DND-41 (cell line): ENCODE results near the gene FUT7.
A peak's percentile ranks its signal among the peaks of the same experiment; 100 is the strongest.

ENCODE experiments used
- ATAC-seq: fragments of 200-7000 bp; cut with Tn5 transposase; 3 replicates; pipeline ENCODE4 v1.9.1; 2021; ENCODE audit warnings: low read depth; ENCODE audit not compliant: insufficient read depth
- DNase-seq: peaks from one replicate; pipeline ENCODE4 v3.0.0-alpha.2; 2020
- H2AFZ ChIP-seq: 2 replicates; pipeline ENCODE4 v1.6.0; 2012; ENCODE audit warnings: low read depth, low read length
- H3K27ac ChIP-seq: 2 replicates; pipeline ENCODE4 v1.5.1; 2012; ENCODE audit warnings: low read length, inconsistent platforms
- H3K27me3 ChIP-seq: fragments of 200-600 bp; sonication (generic); 2 replicates; pipeline ENCODE4 v1.6.0; 2012; ENCODE audit warnings: low read length, mild to moderate bottlenecking, inconsistent platforms; ENCODE audit not compliant: insufficient read depth, poor library complexity
- H3K36me3 ChIP-seq: 2 replicates; pipeline ENCODE4 v1.5.1; 2012; ENCODE audit warnings: low read length, inconsistent platforms; ENCODE audit not compliant: insufficient read depth
- H3K4me1 ChIP-seq: 2 replicates; pipeline ENCODE4 v1.5.1; 2012; ENCODE audit warnings: mild to moderate bottlenecking, low read length; ENCODE audit not compliant: insufficient read depth
- H3K4me2 ChIP-seq: 2 replicates; pipeline ENCODE4 v1.6.0; 2012; ENCODE audit warnings: mild to moderate bottlenecking, moderate library complexity, low read length, inconsistent platforms; ENCODE audit not compliant: insufficient read depth
- H3K4me3 ChIP-seq, 2 experiments: fragments of 200-600 bp in 1 of 2; shearing (Covaris generic) in 1 of 2; 2 replicates each; pipeline ENCODE4 v1.5.1; 2012 to 2016; ENCODE audit warnings: inconsistent platforms in 2 of 2, low read length in 2 of 2, mild to moderate bottlenecking in 2 of 2, low read depth in 1 of 2, moderate library complexity in 1 of 2
- H3K79me2 ChIP-seq: 2 replicates; pipeline ENCODE4 v1.6.0; 2012; ENCODE audit warnings: low read length, inconsistent platforms; ENCODE audit not compliant: insufficient read depth
- H3K9ac ChIP-seq: 2 replicates; pipeline ENCODE4 v1.6.0; 2012; ENCODE audit warnings: low read depth, mild to moderate bottlenecking, inconsistent platforms, low read length, moderate library complexity
- H3K9me3 ChIP-seq: 2 replicates; pipeline ENCODE4 v1.5.1; 2012; ENCODE audit warnings: low read length, moderate library complexity, mild to moderate bottlenecking, inconsistent platforms; ENCODE audit not compliant: insufficient read depth, severe bottlenecking
- H4K20me1 ChIP-seq: 2 replicates; pipeline ENCODE4 v1.6.0; 2012; ENCODE audit warnings: low read length; ENCODE audit not compliant: insufficient read depth
- EZH2 ChIP-seq: IDR thresholded peaks from 3 replicates; pipeline ENCODE4 v1.6.1; 2012; ENCODE audit warnings: borderline replicate concordance, low read depth, mild to moderate bottlenecking, moderate library complexity, low read length, inconsistent platforms; ENCODE audit not compliant: severe bottlenecking
- TF ChIP-seq, protein P1 (sequence below): IDR thresholded peaks from 2 replicates; pipeline ENCODE4 v1.5.1; 2012; ENCODE audit warnings: borderline replicate concordance, low read length, moderate library complexity, mild to moderate bottlenecking; ENCODE audit not compliant: poor library complexity, severe bottlenecking; ENCODE audit errors: extremely low read depth

The FUT7 gene

DNA sequence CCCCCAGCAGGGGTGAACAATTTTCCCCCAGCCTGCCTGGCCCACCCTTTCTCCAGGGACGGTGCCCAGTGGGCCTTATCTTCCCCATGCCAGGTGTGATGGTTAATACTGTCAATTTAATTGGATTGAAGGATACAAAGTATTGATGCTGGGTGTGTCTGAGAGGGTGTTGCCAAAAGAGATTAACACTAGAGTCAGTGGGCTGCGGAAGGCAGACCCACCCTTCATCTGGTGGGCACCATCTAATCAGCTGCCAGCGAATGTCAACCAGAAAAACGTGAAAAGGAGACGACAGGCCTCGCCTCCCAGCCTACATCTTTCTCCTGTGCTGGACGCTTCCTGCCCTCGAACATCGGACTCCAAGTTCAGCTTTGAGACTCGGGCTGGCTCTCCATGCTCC, 5.6 kb upstream of the FUT7 start:
- Histone ChIP-seq H3K4me2 (no peak overlapping the region), H3K27me3 (peaks cover 9% of the 10 kb centered on the region), H2AFZ (no peak overlapping the region), H3K36me3 (no peaks in the 10 kb centered on the region), H3K27ac (no peak overlapping the region), H3K4me3 (no peak overlapping the region), H3K9me3 (no peaks in the 10 kb centered on the region), H3K79me2 (no peaks in the 10 kb centered on the region), H3K4me1 (peaks cover 11% of the 10 kb centered on the region), H3K9ac (no peak overlapping the region), H4K20me1 (peaks cover 16% of the 10 kb centered on the region)
- no peak for TF ChIP-seq EZH2
- TF ChIP-seq, protein P1, sequence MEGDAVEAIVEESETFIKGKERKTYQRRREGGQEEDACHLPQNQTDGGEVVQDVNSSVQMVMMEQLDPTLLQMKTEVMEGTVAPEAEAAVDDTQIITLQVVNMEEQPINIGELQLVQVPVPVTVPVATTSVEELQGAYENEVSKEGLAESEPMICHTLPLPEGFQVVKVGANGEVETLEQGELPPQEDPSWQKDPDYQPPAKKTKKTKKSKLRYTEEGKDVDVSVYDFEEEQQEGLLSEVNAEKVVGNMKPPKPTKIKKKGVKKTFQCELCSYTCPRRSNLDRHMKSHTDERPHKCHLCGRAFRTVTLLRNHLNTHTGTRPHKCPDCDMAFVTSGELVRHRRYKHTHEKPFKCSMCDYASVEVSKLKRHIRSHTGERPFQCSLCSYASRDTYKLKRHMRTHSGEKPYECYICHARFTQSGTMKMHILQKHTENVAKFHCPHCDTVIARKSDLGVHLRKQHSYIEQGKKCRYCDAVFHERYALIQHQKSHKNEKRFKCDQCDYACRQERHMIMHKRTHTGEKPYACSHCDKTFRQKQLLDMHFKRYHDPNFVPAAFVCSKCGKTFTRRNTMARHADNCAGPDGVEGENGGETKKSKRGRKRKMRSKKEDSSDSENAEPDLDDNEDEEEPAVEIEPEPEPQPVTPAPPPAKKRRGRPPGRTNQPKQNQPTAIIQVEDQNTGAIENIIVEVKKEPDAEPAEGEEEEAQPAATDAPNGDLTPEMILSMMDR, result no peak
- DNase-seq, result no peak
- ATAC-seq, result no peak

DNA sequence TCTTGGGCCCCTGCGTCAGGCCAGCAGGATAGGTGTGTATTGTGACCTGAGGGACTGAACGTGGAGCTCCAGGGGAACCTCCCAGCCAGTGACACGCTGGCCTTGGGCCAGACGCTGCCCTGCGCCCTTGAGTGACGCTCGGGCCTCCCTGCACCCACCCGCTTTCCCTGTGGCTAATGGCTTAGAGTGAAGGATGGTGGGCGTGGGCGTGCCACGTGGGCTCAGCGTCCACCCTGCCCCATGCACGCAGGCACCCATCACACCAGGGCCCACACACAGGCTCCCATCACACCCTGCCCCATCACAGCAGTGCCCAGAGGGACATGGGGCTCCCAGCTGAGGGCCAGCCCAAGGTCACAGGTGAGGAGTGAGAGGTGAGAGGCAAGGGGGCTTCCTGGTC, 5.1 kb upstream of the FUT7 start:
- no peak overlapping the region for H3K27ac ChIP-seq
- no peak for TF ChIP-seq EZH2
- TF ChIP-seq, protein P1, result no peak
- H4K20me1 ChIP-seq, result peaks cover 16% of the 10 kb centered on the region

DNA sequence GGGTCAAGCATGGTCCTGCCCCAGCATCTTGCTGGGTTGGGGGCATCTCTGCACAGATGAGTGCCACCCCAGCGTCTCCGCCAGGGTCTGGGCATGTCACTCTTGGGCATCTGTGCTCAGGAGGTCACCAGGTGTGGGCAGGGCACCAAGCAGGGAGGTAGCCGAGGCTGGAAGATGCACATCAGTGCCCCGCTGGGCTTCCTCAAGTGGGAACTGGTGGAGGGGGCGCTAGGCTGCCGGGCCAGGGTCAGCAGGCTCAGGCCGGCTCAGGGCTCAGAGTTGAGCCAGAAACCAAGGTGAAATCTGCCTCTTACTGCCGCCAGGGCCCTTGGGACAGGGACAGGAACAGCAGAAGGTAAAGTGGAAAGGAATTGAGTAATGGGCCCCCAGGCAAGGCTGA, 4.0 kb upstream of the FUT7 start:
- H3K79me2 ChIP-seq, result no peaks in the 10 kb centered on the region
- H2AFZ ChIP-seq, result no peak overlapping the region
- ATAC-seq, result no peak
- no peak for DNase-seq
- H3K9me3 ChIP-seq, result no peaks in the 10 kb centered on the region
- peaks cover 16% of the 10 kb centered on the region for H4K20me1 ChIP-seq
- no peaks in the 10 kb centered on the region for H3K36me3 ChIP-seq
- peaks cover 9% of the 10 kb centered on the region for H3K27me3 ChIP-seq
- H3K27ac ChIP-seq, result no peak overlapping the region
- TF ChIP-seq, protein P1, result no peak
- TF ChIP-seq EZH2, result no peak
- no peak overlapping the region for H3K4me3 ChIP-seq
- H3K9ac ChIP-seq, result no peak overlapping the region
- no peak overlapping the region for H3K4me2 ChIP-seq
- peaks cover 11% of the 10 kb centered on the region for H3K4me1 ChIP-seq

More for the DNA sequence above, 5.1 kb upstream of the FUT7 start:
- Histone ChIP-seq H3K4me2 (no peak overlapping the region), H3K4me1 (peaks cover 11% of the 10 kb centered on the region), H3K79me2 (no peaks in the 10 kb centered on the region), H3K4me3 (no peak overlapping the region), H3K36me3 (no peaks in the 10 kb centered on the region), H3K9ac (no peak overlapping the region), H3K9me3 (no peaks in the 10 kb centered on the region), H2AFZ (no peak overlapping the region), H3K27me3 (peaks cover 9% of the 10 kb centered on the region)
- ATAC-seq, result no peak
- DNase-seq, result no peak

DNA sequence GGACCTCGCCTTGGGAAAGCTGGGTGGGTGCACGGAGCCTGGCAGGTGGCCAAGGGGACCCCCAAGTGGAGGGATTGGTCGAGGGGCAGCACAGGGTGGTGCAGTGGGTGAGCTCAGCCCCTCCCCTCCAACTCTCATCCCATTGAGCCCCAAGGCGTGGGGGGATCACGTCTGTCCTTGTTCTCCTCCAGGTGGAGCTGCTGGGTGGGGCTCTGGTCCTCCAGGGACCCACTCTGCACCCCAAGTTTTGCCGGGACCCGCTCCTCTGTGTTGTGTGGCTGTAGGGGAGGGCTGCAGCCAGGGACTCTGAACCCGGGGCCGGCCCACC, 3.6 kb upstream of the FUT7 start:
- Histone ChIP-seq H3K4me1 (peaks cover 11% of the 10 kb centered on the region), H3K36me3 (no peaks in the 10 kb centered on the region), H3K4me3 (no peak overlapping the region), H3K27me3 (peaks cover 9% of the 10 kb centered on the region), H4K20me1 (peaks cover 16% of the 10 kb centered on the region), H3K27ac (no peak overlapping the region), H3K4me2 (no peak overlapping the region), H2AFZ (0 out of 2 replicates have a peak overlapping the region, but pooled peaks have one; percentile 34), H3K79me2 (no peaks in the 10 kb centered on the region), H3K9me3 (no peaks in the 10 kb centered on the region), H3K9ac (no peak overlapping the region)
- DNase-seq (no peak), ATAC-seq (peak; percentile 21; the same call in 2 of the 3 replicates)
- TF ChIP-seq EZH2, result no peak
- TF ChIP-seq, protein P1, result no peak
